ENCODE measurements around the gene MACO1.

MACO1 gene

GRCh38 chr1:25469177-25469576, 38.5 kb downstream of the MACO1 start:
- no peak for TF ChIP-seq ZFX (IDR thresholded peaks at IDR 0.05)
- TF ChIP-seq CTCF (conservative IDR thresholded peaks at IDR 0.05): no peak
- H3K27ac ChIP-seq: no peak overlapping the region

- no peak for TF ChIP-seq ZFX (IDR thresholded peaks at IDR 0.05)
- H3K27ac ChIP-seq: no peak overlapping the region
These were observed 41.8 kb downstream of the MACO1 start for GRCh38 chr1:25472471-25472870.

- no peak overlapping the region for H3K27ac ChIP-seq
- TF ChIP-seq ZFX (IDR thresholded peaks at IDR 0.05) (no peak), CTCF (conservative IDR thresholded peaks at IDR 0.05) (no peak)
These were observed 43.0 kb downstream of the MACO1 start for GRCh38 chr1:25473653-25474225.

GRCh38 chr1:25474439-25475047, 43.8 kb downstream of the MACO1 start:
- no peak for TF ChIP-seq CTCF (conservative IDR thresholded peaks at IDR 0.05)
- no peak for TF ChIP-seq ZFX (IDR thresholded peaks at IDR 0.05)
- H3K27ac ChIP-seq: no peak overlapping the region

- TF ChIP-seq CTCF (conservative IDR thresholded peaks at IDR 0.05): no peak
- TF ChIP-seq ZFX (IDR thresholded peaks at IDR 0.05): no peak
- H3K27ac ChIP-seq: no peak overlapping the region
These were observed 45.7 kb downstream of the MACO1 start for GRCh38 chr1:25476186-25477097.

- no peak overlapping the region; the same call in 1 of the 2 replicates for H3K27ac ChIP-seq
- TF ChIP-seq ZFX (IDR thresholded peaks at IDR 0.05) (no peak), CTCF (conservative IDR thresholded peaks at IDR 0.05) (no peak)
These were observed 46.8 kb downstream of the MACO1 start for GRCh38 chr1:25477448-25478034.

- TF ChIP-seq ZFX (IDR thresholded peaks at IDR 0.05) (no peak), CTCF (conservative IDR thresholded peaks at IDR 0.05) (no peak)
- no peak overlapping the region for H3K27ac ChIP-seq
These were observed 47.9 kb downstream of the MACO1 start for GRCh38 chr1:25478633-25479032.
